MM.1S (cell line): Measurements from ENCODE around the gene MAD1L1.

Source experiments
- DNase-seq: peaks from one replicate; pipeline ENCODE4 v3.0.0-alpha.2; 2015
- H2AFZ ChIP-seq: fragments of 300-600 bp; sonication (generic); 2 replicates; pipeline ENCODE4 v1.6.0; 2016; ENCODE audit warnings: antibody characterized with exemption, low read length
- H3F3A ChIP-seq: fragments of 300-600 bp; sonication (generic); 2 replicates; pipeline ENCODE4 v1.6.1; 2016; ENCODE audit warnings: mild to moderate bottlenecking, antibody characterized with exemption, low read length, moderate library complexity, mixed read lengths; ENCODE audit not compliant: insufficient read depth
- H3K27ac ChIP-seq: fragments of 300-600 bp; sonication (generic); 2 replicates; pipeline ENCODE4 v1.5.1; 2016; ENCODE audit warnings: mild to moderate bottlenecking, low read length
- H3K27me3 ChIP-seq: fragments of 300-600 bp; sonication (generic); replicated peaks from 2 replicates; pipeline ENCODE4 v1.6.0; 2016; ENCODE audit warnings: low read length; ENCODE audit not compliant: insufficient read depth
- H3K36me3 ChIP-seq: fragments of 300-600 bp; sonication (generic); replicated peaks from 2 replicates; pipeline ENCODE4 v1.6.1; 2016; ENCODE audit warnings: mild to moderate bottlenecking, low read length, mixed read lengths; ENCODE audit not compliant: insufficient read depth
- H3K4me1 ChIP-seq: fragments of 300-600 bp; sonication (generic); 2 replicates; pipeline ENCODE4 v1.6.1; 2016; ENCODE audit warnings: low read length, mixed read lengths
- H3K4me2 ChIP-seq: fragments of 300-600 bp; sonication (generic); 2 replicates; pipeline ENCODE4 v1.6.0; 2016; ENCODE audit warnings: low read depth, low read length
- H3K4me3 ChIP-seq: fragments of 300-600 bp; sonication (generic); 2 replicates; pipeline ENCODE4 v1.5.1; 2016; ENCODE audit warnings: low read length, mixed read lengths
- H3K79me2 ChIP-seq: fragments of 300-600 bp; sonication (generic); 2 replicates; pipeline ENCODE4 v1.6.1; 2016; ENCODE audit warnings: mixed run types, low read length, mixed read lengths
- H3K9ac ChIP-seq: fragments of 300-600 bp; sonication (generic); 2 replicates; pipeline ENCODE4 v1.6.1; 2016; ENCODE audit warnings: low read length, mixed read lengths
- H3K9me2 ChIP-seq: fragments of 300-600 bp; sonication (generic); replicated peaks from 2 replicates; pipeline ENCODE4 v1.6.1; 2016; ENCODE audit warnings: mild to moderate bottlenecking, low read length, mixed read lengths; ENCODE audit not compliant: insufficient read depth
- H3K9me3 ChIP-seq: fragments of 300-600 bp; sonication (generic); replicated peaks from 2 replicates; pipeline ENCODE4 v1.6.1; 2016; ENCODE audit warnings: mild to moderate bottlenecking, low read length, mixed read lengths; ENCODE audit not compliant: insufficient read depth
- H4K20me1 ChIP-seq: fragments of 300-600 bp; sonication (generic); 2 replicates; pipeline ENCODE4 v1.6.1; 2016; ENCODE audit warnings: mild to moderate bottlenecking, low read length, moderate library complexity, mixed read lengths; ENCODE audit not compliant: insufficient read depth
- CTCF ChIP-seq: fragments of 300-600 bp; sonication (generic); IDR thresholded peaks from 2 replicates; pipeline ENCODE4 v1.5.1; 2016; ENCODE audit warnings: antibody characterized with exemption, low read length, mixed read lengths
- EZH2 ChIP-seq: fragments of 300-600 bp; sonication (generic); optimal IDR thresholded peaks from 2 replicates; pipeline ENCODE3; 2017; ENCODE audit warnings: low read depth, mild to moderate bottlenecking, antibody characterized with exemption, low read length, mixed read lengths
- EZH2phosphoT487 ChIP-seq: fragments of 300-600 bp; sonication (generic); IDR thresholded peaks from 2 replicates; pipeline ENCODE4 v1.6.1; 2018; ENCODE audit warnings: antibody characterized with exemption, low read length

The MAD1L1 gene

GRCh38 chr7:1810521-1810920, 422.2 kb downstream of the MAD1L1 start:
- no peaks in the 10 kb centered on the region for H3K9me2 ChIP-seq
- no peak overlapping the region for H3K9ac ChIP-seq
- no peaks in the 10 kb centered on the region for H3K9me3 ChIP-seq
- H4K20me1 ChIP-seq, result no peaks in the 10 kb centered on the region
- H3K36me3 ChIP-seq, result no peaks in the 10 kb centered on the region
- no peak for DNase-seq
- TF ChIP-seq CTCF (no peak), EZH2 (no peak), EZH2phosphoT487 (no peak)
- no peak overlapping the region for H3K4me2 ChIP-seq
- H3K4me1 ChIP-seq, result no peaks in the 10 kb centered on the region
- H3K79me2 ChIP-seq, result no peaks in the 10 kb centered on the region
- H3F3A ChIP-seq, result no peaks in the 10 kb centered on the region
- no peak overlapping the region for H2AFZ ChIP-seq
- no peak overlapping the region for H3K27ac ChIP-seq
- H3K27me3 ChIP-seq, result peaks cover 9% of the 10 kb centered on the region
- no peak overlapping the region for H3K4me3 ChIP-seq

- no peak for DNase-seq
- Histone ChIP-seq H3K4me2 (no peak overlapping the region), H3K9me3 (no peaks in the 10 kb centered on the region), H3K79me2 (no peaks in the 10 kb centered on the region), H3K36me3 (no peaks in the 10 kb centered on the region), H3K9me2 (no peaks in the 10 kb centered on the region), H3K9ac (no peak overlapping the region), H3K4me1 (no peaks in the 10 kb centered on the region), H3K27ac (no peak overlapping the region), H4K20me1 (no peaks in the 10 kb centered on the region), H3K4me3 (no peak overlapping the region), H3K27me3 (peaks cover 13% of the 10 kb centered on the region), H2AFZ (no peak overlapping the region), H3F3A (no peaks in the 10 kb centered on the region)
- TF ChIP-seq EZH2phosphoT487 (no peak), CTCF (no peak), EZH2 (no peak)
Measured at GRCh38 chr7:1809601-1810258, 423.0 kb downstream of the MAD1L1 start.

GRCh38 chr7:1809070-1809469, 423.7 kb downstream of the MAD1L1 start:
- no peaks in the 10 kb centered on the region for H3K4me1 ChIP-seq
- no peak overlapping the region for H3K4me3 ChIP-seq
- H3K36me3 ChIP-seq, result no peaks in the 10 kb centered on the region
- DNase-seq, result no peak
- no peak overlapping the region for H2AFZ ChIP-seq
- H3K9me3 ChIP-seq, result no peaks in the 10 kb centered on the region
- no peak for TF ChIP-seq EZH2phosphoT487
- no peak for TF ChIP-seq EZH2
- H4K20me1 ChIP-seq, result no peaks in the 10 kb centered on the region
- no peak overlapping the region for H3K4me2 ChIP-seq
- no peaks in the 10 kb centered on the region for H3K9me2 ChIP-seq
- H3K27ac ChIP-seq, result no peak overlapping the region
- H3K27me3 ChIP-seq, result peaks cover 19% of the 10 kb centered on the region
- no peak overlapping the region for H3K9ac ChIP-seq
- no peaks in the 10 kb centered on the region for H3F3A ChIP-seq
- no peaks in the 10 kb centered on the region for H3K79me2 ChIP-seq
